Measurements from ENCODE around the gene WDR70. TPM values are rescaled to one million over a fixed set of nuclear protein-coding genes. Genes with fewer than 3 reads are reported as not detected.

The WDR70 gene
- polyA plus RNA-seq, 1 of the 3 experiments (the other 2 are of a cell fraction) = 14.2 TPM

DNA sequence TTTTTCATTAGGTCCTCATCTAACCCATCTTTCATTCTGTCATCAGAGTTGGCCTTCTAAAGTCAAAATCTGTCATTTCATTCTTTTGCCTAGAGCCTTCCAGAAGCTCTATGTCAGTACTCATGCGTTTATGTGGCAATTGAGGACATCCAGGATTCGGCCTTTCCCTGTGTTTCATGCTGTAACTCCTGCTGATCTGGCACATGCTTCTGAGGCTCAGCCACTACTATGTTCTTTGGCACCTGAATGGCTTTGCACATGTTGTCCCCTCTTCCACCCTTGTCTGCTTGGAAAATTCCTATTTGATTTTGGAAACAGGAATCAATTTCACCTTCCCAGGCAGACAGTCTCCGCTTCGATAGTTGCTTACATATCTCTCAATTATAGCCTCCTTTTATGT lies 375.9 kb downstream of the WDR70 start:
- peaks cover 4 to 14% of the 10 kb centered on the region in 2 experiments for H3K36me3 ChIP-seq (replicated peaks in 1 of 2; ENCODE audit: control insufficient read depth in 1 of 2, insufficient read depth in 2 of 2, low read length in 1 of 2)
- no peak overlapping the region for H3K9ac ChIP-seq
- H3K4me1 ChIP-seq (ENCODE audit: control insufficient read depth in 1 of 2, insufficient read depth in 2 of 2, low read depth in 1 of 2, low read length in 1 of 2) = peaks cover 0 to 13% of the 10 kb centered on the region in 2 experiments; a peak in 1 of 4 replicates
- no peaks in the 10 kb centered on the region for H3K79me2 ChIP-seq (ENCODE audit: insufficient read depth)
- no peak overlapping the region for H3K4me3 ChIP-seq (ENCODE audit: low read depth in 2 of 2, low read length in 1 of 2)
- no peak overlapping the region for H3K27ac ChIP-seq (ENCODE audit: low read depth in 2 of 2, low read length in 1 of 2)
- POLR2A ChIA-PET = no interaction called here
- no peak for TF ChIP-seq RAD21 (IDR thresholded peaks at IDR 0.05; ENCODE audit: low read length)
- H3K4me2 ChIP-seq = no peak overlapping the region
- WGBS (ENCODE audit: low lambda C conversion rate) = 96% methylated on average over 4 of the region's 4 CpGs
- peaks cover 9% of the 10 kb centered on the region for H3F3A ChIP-seq (replicated peaks; ENCODE audit: insufficient read depth)
- no peaks in the 10 kb centered on the region for H4K20me1 ChIP-seq (ENCODE audit: insufficient read depth)
- DNase-seq = no peak
- no peaks in the 10 kb centered on the region for H3K9me3 ChIP-seq
- no peak overlapping the region for H2AFZ ChIP-seq (ENCODE audit: low read depth)
- no peaks in the 10 kb centered on the region for H3K9me2 ChIP-seq
- H3K27me3 ChIP-seq (ENCODE audit: insufficient read depth) = no peaks in the 10 kb centered on the region
- CTCF ChIA-PET = no interaction called here

DNA sequence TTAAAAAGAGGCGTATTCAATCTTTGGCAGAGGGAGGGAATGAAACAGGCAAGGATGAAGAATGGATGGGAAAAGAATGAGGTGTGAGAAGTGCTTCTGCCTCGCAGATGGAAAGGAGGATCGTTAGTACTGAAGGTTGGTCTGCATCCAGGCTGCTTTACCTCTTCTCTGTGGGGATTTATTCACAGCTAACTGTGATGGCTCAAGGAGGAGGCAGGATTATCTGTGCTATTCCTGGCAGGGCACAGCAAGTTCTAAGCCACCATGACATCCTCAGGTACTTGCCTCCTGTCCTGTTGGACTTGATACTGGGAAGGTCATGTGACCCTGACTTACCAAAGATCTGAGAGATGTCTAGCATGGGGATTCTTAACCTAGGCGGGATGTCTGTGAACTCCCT lies 376.5 kb downstream of the WDR70 start:
- no peak overlapping the region for H3K27ac ChIP-seq (ENCODE audit: low read depth in 2 of 2, low read length in 1 of 2)
- no peak overlapping the region for H3K4me3 ChIP-seq (ENCODE audit: low read depth in 2 of 2, low read length in 1 of 2)
- H3K27me3 ChIP-seq (ENCODE audit: insufficient read depth) = no peaks in the 10 kb centered on the region
- CTCF ChIA-PET = no interaction called here
- peaks cover 0 to 13% of the 10 kb centered on the region in 2 experiments; a peak in 1 of 4 replicates for H3K4me1 ChIP-seq (ENCODE audit: control insufficient read depth in 1 of 2, insufficient read depth in 2 of 2, low read depth in 1 of 2, low read length in 1 of 2)
- H3K9ac ChIP-seq = no peak overlapping the region
- no peak overlapping the region for H3K4me2 ChIP-seq
- no peaks in the 10 kb centered on the region for H3K9me2 ChIP-seq
- peaks cover 4 to 14% of the 10 kb centered on the region in 2 experiments for H3K36me3 ChIP-seq (replicated peaks in 1 of 2; ENCODE audit: control insufficient read depth in 1 of 2, insufficient read depth in 2 of 2, low read length in 1 of 2)
- DNase-seq = no peak
- H4K20me1 ChIP-seq (ENCODE audit: insufficient read depth) = no peaks in the 10 kb centered on the region
- H3F3A ChIP-seq (replicated peaks; ENCODE audit: insufficient read depth) = peaks cover 9% of the 10 kb centered on the region
- H2AFZ ChIP-seq (ENCODE audit: low read depth) = no peak overlapping the region
- no peaks in the 10 kb centered on the region for H3K9me3 ChIP-seq
- no peaks in the 10 kb centered on the region for H3K79me2 ChIP-seq (ENCODE audit: insufficient read depth)
- POLR2A ChIA-PET = no interaction called here
- TF ChIP-seq MEF2A (IDR thresholded peaks at IDR 0.05; ENCODE audit: borderline replicate concordance, low read depth) = no peak
- TF ChIP-seq, protein P1, sequence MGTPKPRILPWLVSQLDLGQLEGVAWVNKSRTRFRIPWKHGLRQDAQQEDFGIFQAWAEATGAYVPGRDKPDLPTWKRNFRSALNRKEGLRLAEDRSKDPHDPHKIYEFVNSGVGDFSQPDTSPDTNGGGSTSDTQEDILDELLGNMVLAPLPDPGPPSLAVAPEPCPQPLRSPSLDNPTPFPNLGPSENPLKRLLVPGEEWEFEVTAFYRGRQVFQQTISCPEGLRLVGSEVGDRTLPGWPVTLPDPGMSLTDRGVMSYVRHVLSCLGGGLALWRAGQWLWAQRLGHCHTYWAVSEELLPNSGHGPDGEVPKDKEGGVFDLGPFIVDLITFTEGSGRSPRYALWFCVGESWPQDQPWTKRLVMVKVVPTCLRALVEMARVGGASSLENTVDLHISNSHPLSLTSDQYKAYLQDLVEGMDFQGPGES (IDR thresholded peaks at IDR 0.05; ENCODE audit: low read depth, low read length) = no peak
- TF ChIP-seq, protein P2, sequence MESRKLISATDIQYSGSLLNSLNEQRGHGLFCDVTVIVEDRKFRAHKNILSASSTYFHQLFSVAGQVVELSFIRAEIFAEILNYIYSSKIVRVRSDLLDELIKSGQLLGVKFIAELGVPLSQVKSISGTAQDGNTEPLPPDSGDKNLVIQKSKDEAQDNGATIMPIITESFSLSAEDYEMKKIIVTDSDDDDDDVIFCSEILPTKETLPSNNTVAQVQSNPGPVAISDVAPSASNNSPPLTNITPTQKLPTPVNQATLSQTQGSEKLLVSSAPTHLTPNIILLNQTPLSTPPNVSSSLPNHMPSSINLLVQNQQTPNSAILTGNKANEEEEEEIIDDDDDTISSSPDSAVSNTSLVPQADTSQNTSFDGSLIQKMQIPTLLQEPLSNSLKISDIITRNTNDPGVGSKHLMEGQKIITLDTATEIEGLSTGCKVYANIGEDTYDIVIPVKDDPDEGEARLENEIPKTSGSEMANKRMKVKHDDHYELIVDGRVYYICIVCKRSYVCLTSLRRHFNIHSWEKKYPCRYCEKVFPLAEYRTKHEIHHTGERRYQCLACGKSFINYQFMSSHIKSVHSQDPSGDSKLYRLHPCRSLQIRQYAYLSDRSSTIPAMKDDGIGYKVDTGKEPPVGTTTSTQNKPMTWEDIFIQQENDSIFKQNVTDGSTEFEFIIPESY (IDR thresholded peaks at IDR 0.05; ENCODE audit: borderline replicate concordance, low read depth) = no peak
- TF ChIP-seq RAD21 (IDR thresholded peaks at IDR 0.05; ENCODE audit: low read length) = no peak
- TF ChIP-seq, protein P3, sequence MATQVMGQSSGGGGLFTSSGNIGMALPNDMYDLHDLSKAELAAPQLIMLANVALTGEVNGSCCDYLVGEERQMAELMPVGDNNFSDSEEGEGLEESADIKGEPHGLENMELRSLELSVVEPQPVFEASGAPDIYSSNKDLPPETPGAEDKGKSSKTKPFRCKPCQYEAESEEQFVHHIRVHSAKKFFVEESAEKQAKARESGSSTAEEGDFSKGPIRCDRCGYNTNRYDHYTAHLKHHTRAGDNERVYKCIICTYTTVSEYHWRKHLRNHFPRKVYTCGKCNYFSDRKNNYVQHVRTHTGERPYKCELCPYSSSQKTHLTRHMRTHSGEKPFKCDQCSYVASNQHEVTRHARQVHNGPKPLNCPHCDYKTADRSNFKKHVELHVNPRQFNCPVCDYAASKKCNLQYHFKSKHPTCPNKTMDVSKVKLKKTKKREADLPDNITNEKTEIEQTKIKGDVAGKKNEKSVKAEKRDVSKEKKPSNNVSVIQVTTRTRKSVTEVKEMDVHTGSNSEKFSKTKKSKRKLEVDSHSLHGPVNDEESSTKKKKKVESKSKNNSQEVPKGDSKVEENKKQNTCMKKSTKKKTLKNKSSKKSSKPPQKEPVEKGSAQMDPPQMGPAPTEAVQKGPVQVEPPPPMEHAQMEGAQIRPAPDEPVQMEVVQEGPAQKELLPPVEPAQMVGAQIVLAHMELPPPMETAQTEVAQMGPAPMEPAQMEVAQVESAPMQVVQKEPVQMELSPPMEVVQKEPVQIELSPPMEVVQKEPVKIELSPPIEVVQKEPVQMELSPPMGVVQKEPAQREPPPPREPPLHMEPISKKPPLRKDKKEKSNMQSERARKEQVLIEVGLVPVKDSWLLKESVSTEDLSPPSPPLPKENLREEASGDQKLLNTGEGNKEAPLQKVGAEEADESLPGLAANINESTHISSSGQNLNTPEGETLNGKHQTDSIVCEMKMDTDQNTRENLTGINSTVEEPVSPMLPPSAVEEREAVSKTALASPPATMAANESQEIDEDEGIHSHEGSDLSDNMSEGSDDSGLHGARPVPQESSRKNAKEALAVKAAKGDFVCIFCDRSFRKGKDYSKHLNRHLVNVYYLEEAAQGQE (IDR thresholded peaks at IDR 0.05; ENCODE audit: low read depth, low read length) = no peak
- TF ChIP-seq, protein P4, sequence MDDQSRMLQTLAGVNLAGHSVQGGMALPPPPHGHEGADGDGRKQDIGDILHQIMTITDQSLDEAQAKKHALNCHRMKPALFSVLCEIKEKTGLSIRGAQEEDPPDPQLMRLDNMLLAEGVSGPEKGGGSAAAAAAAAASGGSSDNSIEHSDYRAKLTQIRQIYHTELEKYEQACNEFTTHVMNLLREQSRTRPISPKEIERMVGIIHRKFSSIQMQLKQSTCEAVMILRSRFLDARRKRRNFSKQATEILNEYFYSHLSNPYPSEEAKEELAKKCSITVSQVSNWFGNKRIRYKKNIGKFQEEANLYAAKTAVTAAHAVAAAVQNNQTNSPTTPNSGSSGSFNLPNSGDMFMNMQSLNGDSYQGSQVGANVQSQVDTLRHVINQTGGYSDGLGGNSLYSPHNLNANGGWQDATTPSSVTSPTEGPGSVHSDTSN (IDR thresholded peaks at IDR 0.05) = no peak
- TF ChIP-seq ELF1 (IDR thresholded peaks at IDR 0.05) = no peak
- TF ChIP-seq NFIC (IDR thresholded peaks at IDR 0.05; ENCODE audit: borderline replicate concordance) = no peak
- TF ChIP-seq FOXJ3 (CRISPR knock-in tag; IDR thresholded peaks at IDR 0.05) = no peak
- no peak for TF ChIP-seq CHD2 (IDR thresholded peaks at IDR 0.05; ENCODE audit: low read length, partially characterized antibody)
- TF ChIP-seq, protein P5, sequence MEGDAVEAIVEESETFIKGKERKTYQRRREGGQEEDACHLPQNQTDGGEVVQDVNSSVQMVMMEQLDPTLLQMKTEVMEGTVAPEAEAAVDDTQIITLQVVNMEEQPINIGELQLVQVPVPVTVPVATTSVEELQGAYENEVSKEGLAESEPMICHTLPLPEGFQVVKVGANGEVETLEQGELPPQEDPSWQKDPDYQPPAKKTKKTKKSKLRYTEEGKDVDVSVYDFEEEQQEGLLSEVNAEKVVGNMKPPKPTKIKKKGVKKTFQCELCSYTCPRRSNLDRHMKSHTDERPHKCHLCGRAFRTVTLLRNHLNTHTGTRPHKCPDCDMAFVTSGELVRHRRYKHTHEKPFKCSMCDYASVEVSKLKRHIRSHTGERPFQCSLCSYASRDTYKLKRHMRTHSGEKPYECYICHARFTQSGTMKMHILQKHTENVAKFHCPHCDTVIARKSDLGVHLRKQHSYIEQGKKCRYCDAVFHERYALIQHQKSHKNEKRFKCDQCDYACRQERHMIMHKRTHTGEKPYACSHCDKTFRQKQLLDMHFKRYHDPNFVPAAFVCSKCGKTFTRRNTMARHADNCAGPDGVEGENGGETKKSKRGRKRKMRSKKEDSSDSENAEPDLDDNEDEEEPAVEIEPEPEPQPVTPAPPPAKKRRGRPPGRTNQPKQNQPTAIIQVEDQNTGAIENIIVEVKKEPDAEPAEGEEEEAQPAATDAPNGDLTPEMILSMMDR (IDR thresholded peaks at IDR 0.05) = no peak
- no peak for TF ChIP-seq RCOR1 (IDR thresholded peaks at IDR 0.05; ENCODE audit: low read length)
- TF ChIP-seq EP300 (IDR thresholded peaks at IDR 0.05; ENCODE audit: borderline replicate concordance in 1 of 2, low read depth in 1 of 2, low read length in 1 of 2) = no peak
- no peak for TF ChIP-seq GABPA (IDR thresholded peaks at IDR 0.05; ENCODE audit: low read depth)
- TF ChIP-seq, protein P6, sequence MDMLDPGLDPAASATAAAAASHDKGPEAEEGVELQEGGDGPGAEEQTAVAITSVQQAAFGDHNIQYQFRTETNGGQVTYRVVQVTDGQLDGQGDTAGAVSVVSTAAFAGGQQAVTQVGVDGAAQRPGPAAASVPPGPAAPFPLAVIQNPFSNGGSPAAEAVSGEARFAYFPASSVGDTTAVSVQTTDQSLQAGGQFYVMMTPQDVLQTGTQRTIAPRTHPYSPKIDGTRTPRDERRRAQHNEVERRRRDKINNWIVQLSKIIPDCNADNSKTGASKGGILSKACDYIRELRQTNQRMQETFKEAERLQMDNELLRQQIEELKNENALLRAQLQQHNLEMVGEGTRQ (IDR thresholded peaks at IDR 0.05; ENCODE audit: borderline replicate concordance, low read depth, low read length) = no peak
- TF ChIP-seq TCF12 (IDR thresholded peaks at IDR 0.05) = no peak
- no peak for TF ChIP-seq POLR2AphosphoS5 (IDR thresholded peaks at IDR 0.05; ENCODE audit: low read depth, low read length)
- WGBS (ENCODE audit: low lambda C conversion rate) = 97% methylated on average over 4 of the region's 4 CpGs
